Fibroblast of pulmonary artery (primary cell): ENCODE data around the gene PLA2G4D.
A peak's percentile ranks its signal among the peaks of the same experiment; 100 is the strongest.

Experiments
- DNase-seq: peaks from one replicate; pipeline ENCODE4 v3.0.0-alpha.2; 2010; ENCODE audit warnings: low read depth
- H3K4me3 ChIP-seq: replicated peaks from 2 replicates; pipeline ENCODE4 v1.5.1; 2011; ENCODE audit warnings: low read depth, mild to moderate bottlenecking, control low read depth, low read length, moderate library complexity
- CTCF ChIP-seq: IDR thresholded peaks from 2 replicates; pipeline ENCODE4 v1.5.1; 2011; ENCODE audit warnings: mild to moderate bottlenecking, control low read depth, low read length, inconsistent platforms; ENCODE audit errors: missing control alignments

PLA2G4D gene

DNA sequence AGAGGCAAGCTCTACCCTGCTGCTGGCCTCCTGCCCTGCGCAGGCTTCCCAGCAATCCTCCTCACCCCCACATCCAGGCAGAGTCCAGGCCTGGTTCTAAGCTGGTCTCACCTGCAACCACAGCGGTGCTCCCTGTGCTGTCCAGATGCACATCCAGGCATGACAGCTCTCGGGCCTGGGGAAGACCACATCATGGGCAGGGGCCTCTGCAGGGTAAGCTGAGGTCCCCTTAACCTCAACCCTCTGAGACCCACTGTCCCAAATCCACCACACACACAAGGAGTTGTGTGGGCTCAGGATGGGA, 10.8 kb downstream of the PLA2G4D start:
- no peak for TF ChIP-seq CTCF
- no peak overlapping the region for H3K4me3 ChIP-seq
- DNase-seq, result no peak

- TF ChIP-seq CTCF, result no peak
- DNase-seq, result no peak
- no peak overlapping the region for H3K4me3 ChIP-seq
These were observed 11.3 kb downstream of the PLA2G4D start for GRCh38 chr15:42082823-42083604.

DNA sequence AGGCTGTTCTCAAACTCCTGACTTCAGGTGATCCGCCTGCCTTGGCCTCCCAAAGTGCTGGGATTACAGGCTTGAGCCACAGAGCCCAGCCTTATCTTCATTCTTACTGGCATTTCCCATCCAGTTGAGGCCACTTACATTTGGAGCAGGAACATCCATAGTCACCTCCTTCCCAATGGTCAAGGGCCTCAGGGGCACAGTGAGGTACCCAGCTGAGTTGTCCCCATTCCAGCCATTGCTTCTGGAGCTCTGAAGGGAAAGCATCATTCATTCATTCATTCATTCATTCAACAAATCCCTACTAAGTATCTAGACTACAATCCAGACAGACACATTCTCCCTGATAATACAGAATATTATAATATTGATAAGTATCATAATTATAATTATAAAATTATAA, 12.2 kb downstream of the PLA2G4D start:
- no peak for DNase-seq
- no peak for TF ChIP-seq CTCF
- no peak overlapping the region for H3K4me3 ChIP-seq

DNA sequence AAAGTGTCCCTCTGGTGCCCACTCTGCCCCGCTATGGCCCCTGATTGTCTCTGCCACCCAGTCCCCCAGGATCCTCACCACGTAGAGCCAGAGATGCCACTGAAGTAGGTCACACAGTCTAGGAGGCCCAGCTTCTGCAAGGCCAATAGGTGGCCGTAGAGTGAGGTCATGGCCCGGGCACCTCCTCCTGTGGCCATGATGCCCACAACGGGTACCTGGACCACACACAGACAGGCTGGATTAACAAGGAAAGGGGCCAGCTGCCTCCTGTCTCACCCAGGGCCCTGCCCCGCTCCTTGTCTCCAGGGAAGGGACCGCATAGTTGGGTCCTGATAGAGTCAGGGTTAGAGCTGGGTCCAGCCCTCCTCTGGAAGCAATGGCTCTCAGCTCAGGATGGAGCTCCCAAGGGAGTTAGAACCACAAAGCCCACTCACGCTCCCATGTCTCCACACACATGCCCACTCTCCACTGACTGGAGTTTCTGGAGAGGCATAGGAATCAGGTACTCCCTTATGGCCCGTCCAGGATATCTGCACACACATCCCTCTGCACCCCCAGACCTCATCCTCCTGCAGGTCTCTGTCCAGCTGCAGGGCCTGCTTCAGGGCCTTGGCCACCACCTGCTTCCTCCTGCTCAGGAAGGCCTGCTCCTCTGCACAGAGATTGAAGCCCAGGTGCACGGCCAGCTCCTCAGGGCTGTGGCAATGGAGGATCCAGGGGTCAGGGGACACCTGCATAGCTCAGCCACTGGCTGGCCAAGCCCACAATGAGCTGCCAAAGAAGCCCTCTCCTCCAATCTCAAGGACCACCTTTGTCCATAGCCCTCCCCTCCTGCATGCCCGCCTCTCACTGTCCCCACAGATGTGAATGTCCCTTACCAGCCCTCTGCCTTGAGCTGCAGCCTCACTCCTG, 13.2 kb downstream of the PLA2G4D start:
- DNase-seq, result no peak
- H3K4me3 ChIP-seq, result no peak overlapping the region
- no peak for TF ChIP-seq CTCF

DNA sequence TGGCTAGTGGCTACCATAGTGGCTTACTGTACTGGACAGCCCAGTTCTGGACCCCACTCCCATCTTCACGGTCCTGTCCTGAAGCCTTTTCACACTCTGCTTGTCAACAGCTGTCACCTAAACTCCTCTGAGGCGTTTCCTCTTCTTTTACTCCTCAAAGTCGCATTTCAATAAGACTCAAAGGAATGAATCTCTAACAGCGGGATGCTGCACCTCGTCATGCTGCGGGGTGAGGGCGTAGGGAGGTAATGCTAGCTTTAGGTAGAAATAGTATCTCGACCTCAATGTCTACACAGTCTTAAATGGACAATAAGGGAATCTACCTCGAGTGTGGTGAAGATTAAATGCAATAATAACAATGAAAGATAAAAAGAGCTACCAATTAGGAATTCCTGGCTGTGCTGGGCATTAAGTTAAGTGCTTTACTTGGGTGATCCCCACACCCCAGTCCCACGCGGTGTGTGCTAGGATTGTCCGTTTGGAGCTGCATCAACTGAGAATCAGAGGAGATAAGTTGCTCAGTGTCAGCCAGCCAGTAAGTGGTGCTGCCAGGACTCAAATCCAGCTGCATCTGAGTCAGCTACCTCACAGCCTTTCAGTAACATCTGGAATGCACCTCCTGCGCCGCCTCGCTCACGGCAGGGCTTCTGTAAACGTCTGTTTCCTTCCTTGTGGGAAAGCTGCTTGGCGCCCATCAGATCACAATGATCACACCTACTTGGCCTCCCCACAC, 14.0 kb downstream of the PLA2G4D start:
- H3K4me3 ChIP-seq, result no peak overlapping the region
- no peak for TF ChIP-seq CTCF
- DNase-seq, result peak; percentile 22

DNA sequence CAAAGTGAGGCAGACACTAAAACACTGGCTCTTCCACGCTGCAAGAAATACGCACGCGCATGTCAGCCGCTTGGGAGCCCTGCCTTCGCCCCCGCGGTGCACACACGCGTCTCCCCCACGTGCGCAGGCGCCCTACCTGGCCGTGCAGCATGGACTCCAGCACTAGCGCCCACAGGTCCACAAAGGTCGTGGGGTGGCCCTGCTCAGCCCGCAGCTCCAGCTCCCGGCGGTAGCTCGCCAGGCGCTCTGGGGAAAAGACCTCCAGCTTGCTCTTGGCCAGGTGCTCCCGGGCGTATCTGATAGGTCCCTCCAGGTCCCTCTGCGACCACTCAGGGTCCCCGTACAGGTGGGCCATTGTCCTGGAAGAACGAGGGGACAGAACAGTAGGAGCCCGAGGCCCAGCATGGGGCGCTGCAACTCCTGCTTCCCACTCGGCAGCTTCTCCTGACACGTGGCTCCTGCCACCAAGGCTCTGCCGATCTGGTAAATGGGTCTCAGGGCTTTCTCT, 14.9 kb downstream of the PLA2G4D start:
- H3K4me3 ChIP-seq, result no peak overlapping the region
- TF ChIP-seq CTCF, result no peak
- DNase-seq, result no peak
